Cardiac ventricle fibroblast (primary cell): ENCODE results near the gene ATG101. TPM values are rescaled to one million over a fixed set of nuclear protein-coding genes. Genes with fewer than 3 reads are reported as not detected.

Source experiments
- total RNA-seq: library from RNA; depleted of rRNA; stranded (reverse); fragments of >200 nt; gene quantifications from 2 replicates; pipeline ENCODE4 v1.2.3, GENCODE V29; 2015

The ATG101 gene, protein sequence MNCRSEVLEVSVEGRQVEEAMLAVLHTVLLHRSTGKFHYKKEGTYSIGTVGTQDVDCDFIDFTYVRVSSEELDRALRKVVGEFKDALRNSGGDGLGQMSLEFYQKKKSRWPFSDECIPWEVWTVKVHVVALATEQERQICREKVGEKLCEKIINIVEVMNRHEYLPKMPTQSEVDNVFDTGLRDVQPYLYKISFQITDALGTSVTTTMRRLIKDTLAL
- total RNA-seq = 33.1 and 45.5 TPM in 2 replicates

DNA sequence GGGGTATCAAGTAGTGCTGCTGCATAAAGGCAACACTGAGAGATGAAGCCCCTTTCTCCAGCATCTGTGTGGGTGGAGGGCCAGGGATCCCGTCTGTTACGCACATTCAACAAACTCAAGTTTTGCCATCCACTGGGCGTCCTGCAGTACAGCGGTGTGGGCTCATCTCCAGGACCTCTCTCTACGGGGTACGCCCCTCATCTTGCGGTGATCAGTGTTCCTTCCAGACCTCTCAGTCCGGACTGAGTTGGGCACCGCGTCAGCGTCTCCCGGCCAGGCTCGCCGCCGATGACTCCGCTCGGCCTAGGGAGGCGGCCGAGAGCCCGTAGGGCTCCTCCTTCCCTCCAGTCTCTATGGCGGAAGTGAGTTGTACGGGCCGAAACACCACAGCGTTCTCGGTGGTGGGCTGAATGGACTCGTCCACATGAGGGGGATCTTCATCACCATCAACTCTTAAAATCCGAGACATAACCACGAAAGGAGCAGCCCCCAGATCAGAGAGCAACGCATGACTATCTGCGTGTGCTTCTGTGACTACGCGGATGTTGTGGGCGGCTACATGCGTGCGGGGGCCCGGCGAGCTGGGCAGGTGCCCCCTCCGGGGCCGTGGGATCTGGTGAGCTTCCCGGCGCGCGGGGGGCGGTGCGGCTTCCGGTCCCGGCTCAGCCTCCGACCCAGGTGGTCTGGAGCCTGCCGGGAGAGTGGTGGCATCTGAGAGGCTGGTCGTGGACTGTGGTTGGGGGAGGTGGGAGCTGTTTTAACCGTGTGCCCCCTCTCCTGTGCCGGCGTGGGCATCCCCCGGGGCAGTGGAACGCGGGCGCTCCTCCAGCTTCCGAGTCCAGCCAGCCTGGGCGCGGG lies at the start of gene ATG101:
ATG101 (plus strand) TSS at position 652 of the 858 bp plus-strand sequence. CDS start 3,673 bp downstream, outside the sequence.

DNA sequence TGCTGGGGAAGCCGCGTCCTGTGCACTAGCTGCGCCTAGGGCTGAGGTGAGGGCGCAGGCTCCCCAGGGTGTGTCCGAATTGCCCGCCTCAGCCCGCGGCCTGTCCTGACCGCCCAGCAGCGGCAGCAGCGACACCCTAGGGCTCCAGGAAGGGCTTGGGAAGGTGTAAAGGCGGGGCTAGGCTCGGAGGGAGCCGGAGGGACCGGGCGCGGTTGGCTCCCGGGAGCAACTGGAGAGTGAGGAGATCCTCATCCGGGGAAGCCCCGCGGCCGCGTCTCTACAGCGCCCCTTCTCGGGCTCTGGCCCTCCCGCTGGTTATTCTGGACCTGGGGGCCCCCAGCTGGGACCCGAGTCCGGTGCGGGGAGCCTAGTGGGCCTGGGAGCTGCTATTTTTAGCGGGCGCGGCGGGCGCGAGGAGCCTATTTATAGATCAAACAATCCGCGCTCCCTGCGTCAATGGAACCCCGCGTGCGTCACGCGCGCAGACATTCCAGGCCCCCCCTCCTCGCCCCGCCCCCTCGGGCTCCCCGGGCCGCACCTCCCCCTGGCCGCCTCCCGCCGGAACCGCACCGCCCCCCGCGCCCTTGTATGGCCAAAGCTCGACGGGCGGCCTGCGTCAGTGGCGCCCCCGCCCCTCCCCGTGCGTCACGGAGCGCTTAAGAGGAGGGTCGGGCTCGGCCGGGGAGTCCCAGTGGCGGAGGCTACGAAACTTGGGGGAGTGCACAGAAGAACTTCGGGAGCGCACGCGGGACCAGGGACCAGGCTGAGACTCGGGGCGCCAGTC lies 18.8 kb upstream of the ATG101 start, which contains the start of gene NR4A1:
NR4A1 (plus strand) TSS at position 685 of the 784 bp plus-strand sequence. CDS start 2,887 bp downstream, outside the sequence.

DNA sequence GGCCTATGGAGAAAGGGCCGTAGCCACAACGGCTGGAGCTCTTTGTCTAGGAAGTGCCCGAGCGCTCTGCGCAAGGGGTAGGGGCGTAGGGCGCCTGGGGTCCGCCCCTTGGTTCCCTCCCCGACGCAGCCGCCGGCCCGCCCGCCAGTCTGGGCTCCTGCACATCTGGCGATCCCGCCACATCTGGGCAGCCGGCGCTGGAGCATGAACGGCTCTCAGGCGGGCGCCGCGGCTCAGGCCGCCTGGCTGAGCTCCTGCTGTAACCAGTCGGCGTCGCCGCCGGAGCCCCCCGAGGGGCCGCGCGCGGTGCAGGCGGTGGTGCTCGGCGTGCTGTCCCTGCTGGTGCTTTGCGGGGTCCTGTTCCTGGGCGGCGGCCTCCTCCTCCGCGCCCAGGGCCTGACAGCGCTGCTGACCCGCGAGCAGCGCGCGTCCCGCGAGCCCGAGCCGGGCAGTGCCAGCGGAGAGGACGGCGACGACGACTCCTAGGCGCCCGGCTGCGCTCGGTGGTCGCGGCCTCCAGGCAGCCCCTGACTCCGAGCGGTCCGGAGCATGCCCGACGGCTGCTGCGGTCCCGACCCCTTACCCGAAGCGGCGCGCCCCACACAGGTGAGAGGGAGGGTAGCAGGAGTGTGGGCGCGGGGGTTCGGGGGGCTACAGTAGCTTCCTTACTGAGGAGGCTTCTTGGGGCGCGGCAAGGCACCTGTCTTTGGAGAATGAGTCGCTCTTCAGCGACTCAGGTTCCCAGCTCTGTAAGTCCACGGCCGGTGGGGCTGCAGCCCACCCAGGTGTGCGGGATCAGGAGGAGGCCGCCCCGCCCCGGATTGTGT lies 10.0 kb downstream of the ATG101 start, which contains the start of gene SMIM41:
SMIM41 (plus strand) TSS at position 129 of the 827 bp plus-strand sequence; CDS start at position 205, 76 bp downstream.

Other genes with a start within 250 kb of the ATG101 start
- gene FIGNL2, start 221.3 kb upstream of the ATG101 start, total RNA-seq = 0.24 and 0.56 TPM in 2 replicates
- gene ANKRD33, start 181.9 kb upstream of the ATG101 start, total RNA-seq = 0.44 TPM in 1 of 2 replicates, not detected in the other
- gene ACVRL1, start 162.5 kb upstream of the ATG101 start, total RNA-seq = 187 and 199 TPM in 2 replicates
- 23.4 and 24.1 TPM in 2 replicates for gene ACVR1B, start 118.3 kb upstream of the ATG101 start, total RNA-seq
- gene TAMALIN, start 63.0 kb upstream of the ATG101 start, total RNA-seq = 16.6 and 19.0 TPM in 2 replicates
- 2.1 and 4.4 TPM in 2 replicates for gene NR4A1, start 18.5 kb upstream of the ATG101 start, total RNA-seq
- not detected in 2 replicates for gene SMIM41, start 9.7 kb downstream of the ATG101 start, total RNA-seq
- 0.12 and 0.24 TPM in 2 replicates for gene KRT80, start 122.0 kb downstream of the ATG101 start, total RNA-seq
- 3.4 and 6.3 TPM in 2 replicates for gene KRT7, start 163.3 kb downstream of the ATG101 start, total RNA-seq
- not detected in 2 replicates for gene KRT86, start 204.7 kb downstream of the ATG101 start, total RNA-seq
- not detected in 2 replicates for gene KRT81, start 221.6 kb downstream of the ATG101 start, total RNA-seq